ENCODE results near the gene SPINK2. TPM values are rescaled to one million over a fixed set of nuclear protein-coding genes. Genes with fewer than 3 reads are reported as not detected.

SPINK2 gene, protein sequence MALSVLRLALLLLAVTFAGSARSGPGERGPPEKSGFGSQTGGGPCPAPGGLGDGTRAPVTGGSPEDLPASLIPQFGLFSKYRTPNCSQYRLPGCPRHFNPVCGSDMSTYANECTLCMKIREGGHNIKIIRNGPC
- not detected for total RNA-seq

DNA sequence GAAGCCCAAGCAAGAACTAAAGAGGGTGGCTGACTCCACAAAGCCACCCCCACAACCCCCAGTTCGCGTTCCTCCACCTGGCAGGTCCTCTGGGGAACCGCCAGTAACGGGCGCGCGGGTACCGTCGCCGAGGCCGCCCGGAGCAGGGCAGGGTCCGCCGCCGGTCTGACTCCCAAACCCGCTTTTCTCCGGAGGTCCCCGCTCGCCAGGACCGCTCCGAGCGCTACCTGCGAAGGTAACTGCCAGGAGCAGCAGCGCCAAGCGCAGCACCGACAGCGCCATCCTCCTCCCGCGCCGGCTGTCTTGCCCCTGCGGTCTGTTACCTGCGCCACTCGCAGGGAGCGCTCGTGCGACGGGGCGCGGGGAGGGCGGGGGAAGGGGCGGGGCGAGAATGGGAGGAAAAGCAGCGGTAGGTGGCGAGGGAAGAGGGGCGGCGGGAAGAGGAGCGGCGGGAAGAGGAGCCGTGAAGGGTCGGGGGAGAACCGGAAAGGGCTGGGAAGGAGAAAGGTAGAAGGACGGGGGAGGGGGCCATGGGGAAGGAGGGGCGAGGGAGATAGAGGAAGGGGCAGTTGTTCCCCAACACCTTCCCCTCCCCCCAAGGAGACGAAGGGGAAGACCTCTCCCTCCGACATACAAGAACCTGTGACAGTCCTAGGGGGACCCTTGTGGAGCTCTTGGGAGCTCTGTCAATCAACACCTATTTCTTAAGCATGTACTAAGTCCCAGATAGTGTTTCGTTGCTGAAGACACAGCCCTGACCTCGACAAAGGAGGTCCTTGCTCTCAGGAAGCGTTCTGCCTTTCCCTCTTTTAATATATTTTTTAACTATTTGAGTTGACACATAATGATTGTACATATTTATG, at the start of gene SPINK2:
Gene SPINK2, minus strand, starts transcription at position 321 of the 863 bp plus-strand sequence. Its CDS starts 39 bp downstream, at position 282.

Small RNA genes lying within 50 kb of the gene (small RNA-seq; reads per million reads assigned to genes)
- gene RF00017 (ENCODE audit: low replicate concordance) = not detected
- gene RF00019 (ENCODE audit: low replicate concordance) = not detected
- not detected for gene RN7SL357P (ENCODE audit: low replicate concordance)
- not detected for gene RN7SL492P (ENCODE audit: low replicate concordance)

Other genes starting within 250 kb of the SPINK2 start
- gene HOPX, start 140.4 kb downstream of the SPINK2 start, total RNA-seq = 54.5 TPM
- 11.6 TPM for gene REST, start 86.2 kb upstream of the SPINK2 start, total RNA-seq
- 19.1 TPM for gene NOA1, start 155.9 kb upstream of the SPINK2 start, total RNA-seq
- gene POLR2B, start 157.2 kb upstream of the SPINK2 start, total RNA-seq = 192 TPM